GM23248 (cell line): Measurements from ENCODE around the gene TMCC1.

ENCODE experiments used
- EZH2 ChIP-seq: fragments of 200-600 bp; sonication (generic); IDR thresholded peaks from 2 replicates; pipeline ENCODE4 v1.6.1; 2018; ENCODE audit warnings: antibody characterized with exemption, mild to moderate bottlenecking; ENCODE audit not compliant: insufficient read depth, poor library complexity, severe bottlenecking
- EZH2phosphoT487 ChIP-seq: fragments of 200-600 bp; sonication (generic); IDR thresholded peaks from 2 replicates; pipeline ENCODE4 v1.6.1; 2018; ENCODE audit warnings: antibody characterized with exemption, moderate library complexity, mild to moderate bottlenecking, low read depth; ENCODE audit not compliant: insufficient read depth

DNA sequence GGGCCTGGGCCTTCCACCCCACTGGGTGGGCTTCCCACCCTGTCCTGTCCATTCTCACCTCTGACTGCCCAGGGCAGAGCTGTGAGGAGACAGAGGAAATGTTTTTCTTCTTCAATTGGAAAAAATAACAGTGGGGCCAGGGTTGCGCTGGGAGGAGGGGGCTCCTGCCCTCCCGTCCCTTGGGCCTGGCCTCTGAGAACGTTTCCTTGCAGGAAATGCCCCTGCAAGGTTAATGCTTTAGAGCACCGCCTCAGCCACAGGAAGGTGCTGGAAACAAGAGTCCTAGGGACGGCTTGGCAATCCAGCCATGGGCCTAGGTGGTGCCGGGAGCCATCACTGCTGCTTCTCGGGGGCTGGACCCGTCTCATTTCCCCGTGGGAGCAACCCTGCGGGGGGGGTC lies 283.2 kb downstream of the TMCC1 start:
- TF ChIP-seq EZH2 (no peak), EZH2phosphoT487 (no peak)
